Measurements from ENCODE around the gene LDLR.
A peak's percentile ranks its signal among the peaks of the same experiment; 100 is the strongest.
"Not testable (repeated sequence)": the region's sequence is repeated elsewhere in the genome, so short reads cannot be mapped to it uniquely, and the experiment has no call there.

LDLR gene

GRCh38 chr19:11073568-11073967, 15.7 kb upstream of the LDLR start:
- no peaks in the 10 kb centered on the region for H3K4me1 ChIP-seq (ENCODE audit: control insufficient read depth, insufficient read depth, low read length, poor library complexity, severe bottlenecking)
- no peak overlapping the region for H3K27ac ChIP-seq (ENCODE audit: low read depth, low read length, severe bottlenecking)
- WGBS, 2 experiments (ENCODE audit: insufficient coverage in 2 of 2), result 89 to 98% methylated on average over 4 to 9 of the region's 9 CpGs
- no peaks in the 10 kb centered on the region for H3K9me3 ChIP-seq (ENCODE audit: control insufficient read depth, low read length)
- no peak overlapping the region for H3K4me3 ChIP-seq (ENCODE audit: extremely low read depth, insufficient read depth, low read length, poor library complexity, severe bottlenecking)
- no peaks in the 10 kb centered on the region for H3K36me3 ChIP-seq (ENCODE audit: control insufficient read depth, insufficient read depth, low read length)

DNA sequence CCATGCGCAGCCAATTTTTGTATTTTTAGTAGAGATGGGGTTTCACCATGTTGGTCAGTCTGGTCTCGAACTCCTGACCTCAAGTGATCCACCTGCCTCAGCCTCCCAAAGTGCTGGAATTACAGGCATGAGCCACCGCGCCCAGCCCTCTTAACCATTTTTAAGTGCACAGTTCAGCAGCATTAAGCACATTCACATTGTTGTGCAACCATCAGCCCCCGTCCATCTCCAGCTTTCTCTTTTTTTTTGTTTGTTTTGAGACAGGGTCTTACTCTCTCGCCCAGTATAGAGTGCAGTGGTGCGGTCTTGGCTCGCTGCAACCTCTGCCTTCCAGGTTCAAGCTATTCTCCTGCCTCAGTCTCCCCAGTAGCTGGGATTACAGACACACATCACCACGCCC, 12.5 kb upstream of the LDLR start:
- H3K4me1 ChIP-seq (ENCODE audit: control insufficient read depth, insufficient read depth, low read length, poor library complexity, severe bottlenecking); H3K4me3 ChIP-seq (ENCODE audit: extremely low read depth, insufficient read depth, low read length, poor library complexity, severe bottlenecking); H3K9me3 ChIP-seq (ENCODE audit: control insufficient read depth, low read length); H3K27ac ChIP-seq (ENCODE audit: low read depth, low read length, severe bottlenecking); H3K36me3 ChIP-seq (ENCODE audit: control insufficient read depth, insufficient read depth, low read length): not testable (repeated sequence)
- WGBS, 2 experiments (ENCODE audit: insufficient coverage in 2 of 2), result 92 to 100% methylated on average over 7 to 8 of the region's 9 CpGs

DNA sequence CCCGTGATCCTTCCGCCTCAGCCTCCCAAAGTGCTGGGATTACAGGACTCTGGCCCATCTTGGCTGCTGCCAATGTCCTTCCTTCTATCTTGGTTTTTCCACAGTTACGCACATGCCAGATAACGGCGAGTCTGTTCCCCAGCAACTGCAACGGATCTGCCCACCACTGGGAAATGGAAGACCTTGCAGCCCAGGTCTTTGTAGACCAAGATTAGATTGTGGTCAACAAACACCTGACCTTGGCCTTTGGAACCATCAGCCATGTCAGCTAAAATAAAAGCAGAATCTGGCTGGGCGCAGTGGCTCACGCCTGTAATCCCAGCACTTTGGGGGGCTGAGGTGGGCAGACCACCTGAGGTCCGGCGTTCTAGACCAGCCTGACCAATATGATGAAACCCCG, 10.4 kb upstream of the LDLR start:
- no peaks in the 10 kb centered on the region for H3K36me3 ChIP-seq (ENCODE audit: control insufficient read depth, insufficient read depth, low read length)
- no peaks in the 10 kb centered on the region for H3K9me3 ChIP-seq (ENCODE audit: control insufficient read depth, low read length)
- no peak overlapping the region for H3K4me3 ChIP-seq (ENCODE audit: extremely low read depth, insufficient read depth, low read length, poor library complexity, severe bottlenecking)
- no peak overlapping the region for H3K27ac ChIP-seq (ENCODE audit: low read depth, low read length, severe bottlenecking)
- 96 to 98% methylated on average over 8 of the region's 11 CpGs for WGBS, 2 experiments (ENCODE audit: insufficient coverage in 2 of 2)
- no peaks in the 10 kb centered on the region for H3K4me1 ChIP-seq (ENCODE audit: control insufficient read depth, insufficient read depth, low read length, poor library complexity, severe bottlenecking)

- Histone ChIP-seq H3K9me3 (ENCODE audit: control insufficient read depth, low read length) (no peaks in the 10 kb centered on the region), H3K27ac (ENCODE audit: low read depth, low read length, severe bottlenecking) (no peak overlapping the region), H3K36me3 (ENCODE audit: control insufficient read depth, insufficient read depth, low read length) (no peaks in the 10 kb centered on the region), H3K4me3 (ENCODE audit: extremely low read depth, insufficient read depth, low read length, poor library complexity, severe bottlenecking) (no peak overlapping the region), H3K4me1 (ENCODE audit: control insufficient read depth, insufficient read depth, low read length, poor library complexity, severe bottlenecking) (no peaks in the 10 kb centered on the region)
- 95 to 97% methylated on average over 8 of the region's 9 CpGs for WGBS, 2 experiments (ENCODE audit: insufficient coverage in 2 of 2)
Observed at GRCh38 chr19:11079999-11080398, 9.3 kb upstream of the LDLR start.

- Histone ChIP-seq H3K36me3 (ENCODE audit: control insufficient read depth, insufficient read depth, low read length) (peaks cover 27% of the 10 kb centered on the region), H3K9me3 (ENCODE audit: control insufficient read depth, low read length) (no peaks in the 10 kb centered on the region), H3K27ac (ENCODE audit: low read depth, low read length, severe bottlenecking) (peak overlapping the region; percentile 98), H3K4me1 (ENCODE audit: control insufficient read depth, insufficient read depth, low read length, poor library complexity, severe bottlenecking) (peaks cover 21% of the 10 kb centered on the region), H3K4me3 (ENCODE audit: extremely low read depth, insufficient read depth, low read length, poor library complexity, severe bottlenecking) (peak overlapping the region; percentile 99)
- WGBS, 2 experiments (ENCODE audit: insufficient coverage in 2 of 2), result 100% methylated on average over 1 of the region's 4 CpGs
Observed at GRCh38 chr19:11087870-11088505, 1.3 kb upstream of the LDLR start.

GRCh38 chr19:11088506-11089253, 583 bp upstream of the LDLR start:
- Histone ChIP-seq H3K4me1 (ENCODE audit: control insufficient read depth, insufficient read depth, low read length, poor library complexity, severe bottlenecking) (peaks cover 27% of the 10 kb centered on the region), H3K4me3 (ENCODE audit: extremely low read depth, insufficient read depth, low read length, poor library complexity, severe bottlenecking) (peak overlapping the region; percentile 99), H3K27ac (ENCODE audit: low read depth, low read length, severe bottlenecking) (peak overlapping the region; percentile 98), H3K36me3 (ENCODE audit: control insufficient read depth, insufficient read depth, low read length) (peaks cover 34% of the 10 kb centered on the region), H3K9me3 (ENCODE audit: control insufficient read depth, low read length) (no peaks in the 10 kb centered on the region)
- 15 to 22% methylated on average over 6 of the region's 11 CpGs for WGBS, 2 experiments (ENCODE audit: insufficient coverage in 2 of 2)

- Histone ChIP-seq H3K27ac (ENCODE audit: low read depth, low read length, severe bottlenecking) (peak overlapping the region; percentile 98), H3K4me3 (ENCODE audit: extremely low read depth, insufficient read depth, low read length, poor library complexity, severe bottlenecking) (peak overlapping the region; percentile 99), H3K4me1 (ENCODE audit: control insufficient read depth, insufficient read depth, low read length, poor library complexity, severe bottlenecking) (peaks cover 39% of the 10 kb centered on the region), H3K36me3 (ENCODE audit: control insufficient read depth, insufficient read depth, low read length) (peaks cover 46% of the 10 kb centered on the region)
- H3K9me3 ChIP-seq (ENCODE audit: control insufficient read depth, low read length), result not testable (repeated sequence)
- WGBS, 2 experiments (ENCODE audit: insufficient coverage in 2 of 2), result 0% methylated on average over 9 to 12 of the region's 15 CpGs
Observed at GRCh38 chr19:11090014-11090263, 676 bp downstream of the LDLR start.

GRCh38 chr19:11090264-11090996, 1.2 kb downstream of the LDLR start:
- WGBS, 2 experiments (ENCODE audit: insufficient coverage in 2 of 2), result 0 to 1% methylated on average over 39 to 52 of the region's 64 CpGs
- Histone ChIP-seq H3K4me3 (ENCODE audit: extremely low read depth, insufficient read depth, low read length, poor library complexity, severe bottlenecking) (peak overlapping the region; percentile 99), H3K27ac (ENCODE audit: low read depth, low read length, severe bottlenecking) (peak overlapping the region; percentile 98), H3K9me3 (ENCODE audit: control insufficient read depth, low read length) (no peaks in the 10 kb centered on the region), H3K4me1 (ENCODE audit: control insufficient read depth, insufficient read depth, low read length, poor library complexity, severe bottlenecking) (peaks cover 37% of the 10 kb centered on the region), H3K36me3 (ENCODE audit: control insufficient read depth, insufficient read depth, low read length) (peaks cover 51% of the 10 kb centered on the region)

DNA sequence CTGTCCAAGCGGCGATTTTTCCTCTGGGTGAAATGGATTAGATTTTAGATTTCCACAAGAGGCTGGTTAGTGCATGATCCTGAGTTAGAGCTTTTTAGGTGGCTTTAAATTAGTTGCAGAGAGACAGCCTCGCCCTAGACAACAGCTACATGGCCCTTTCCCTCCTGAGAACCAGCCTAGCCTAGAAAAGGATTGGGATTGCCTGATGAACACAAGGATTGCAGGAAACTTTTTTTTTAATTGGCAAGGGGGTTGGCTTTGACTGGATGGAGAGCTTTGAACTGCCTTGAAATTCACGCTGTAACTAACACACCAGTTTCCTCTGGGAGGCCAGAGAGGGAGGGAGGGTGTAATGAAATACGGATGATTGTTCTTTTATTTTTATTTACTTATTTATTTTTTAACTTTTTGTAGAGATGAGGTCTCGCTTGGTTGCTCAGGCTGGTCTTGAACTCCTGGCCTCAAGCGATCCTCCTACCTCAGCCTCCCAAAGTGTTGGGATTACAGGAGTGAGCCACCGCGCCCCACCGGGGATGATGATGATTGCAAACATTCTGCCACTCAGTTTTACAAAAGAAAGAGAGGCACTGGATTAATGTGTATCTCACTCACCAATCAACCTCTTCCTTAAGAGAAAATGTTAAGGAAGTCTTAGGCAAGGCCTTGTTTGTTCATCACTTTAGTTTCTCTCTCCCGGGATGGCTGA, 1.9 kb downstream of the LDLR start:
- Histone ChIP-seq H3K9me3 (ENCODE audit: control insufficient read depth, low read length) (no peaks in the 10 kb centered on the region), H3K27ac (ENCODE audit: low read depth, low read length, severe bottlenecking) (peak overlapping the region; percentile 98), H3K36me3 (ENCODE audit: control insufficient read depth, insufficient read depth, low read length) (peaks cover 59% of the 10 kb centered on the region), H3K4me1 (ENCODE audit: control insufficient read depth, insufficient read depth, low read length, poor library complexity, severe bottlenecking) (peaks cover 39% of the 10 kb centered on the region), H3K4me3 (ENCODE audit: extremely low read depth, insufficient read depth, low read length, poor library complexity, severe bottlenecking) (peak overlapping the region; percentile 99)
- 0 to 8% methylated on average over 2 to 3 of the region's 11 CpGs for WGBS, 2 experiments (ENCODE audit: insufficient coverage in 2 of 2)

GRCh38 chr19:11091703-11092153, 2.5 kb downstream of the LDLR start:
- H3K36me3 ChIP-seq (ENCODE audit: control insufficient read depth, insufficient read depth, low read length), result peaks cover 64% of the 10 kb centered on the region
- 3 to 8% methylated on average over 6 to 8 of the region's 8 CpGs for WGBS, 2 experiments (ENCODE audit: insufficient coverage in 2 of 2)
- H3K9me3 ChIP-seq (ENCODE audit: control insufficient read depth, low read length), result no peaks in the 10 kb centered on the region
- H3K4me1 ChIP-seq (ENCODE audit: control insufficient read depth, insufficient read depth, low read length, poor library complexity, severe bottlenecking), result peaks cover 41% of the 10 kb centered on the region
- peak overlapping the region; percentile 99 for H3K4me3 ChIP-seq (ENCODE audit: extremely low read depth, insufficient read depth, low read length, poor library complexity, severe bottlenecking)
- H3K27ac ChIP-seq (ENCODE audit: low read depth, low read length, severe bottlenecking), result peak overlapping the region; percentile 98
